Heart left ventricle (tissue), 13 donors: Measurements from ENCODE around the gene COL4A4.

ENCODE experiments used
- CTCF ChIP-seq, 12 donors: fragments of 200-600 bp; sonication (generic) in 4 of 12; IDR thresholded peaks; one replicate each; pipeline versions ENCODE4 v1.5.0 to v1.8.0; 2018 to 2022; ENCODE audit warnings: antibody characterized with exemption in 12 of 12, mild to moderate bottlenecking in 5 of 12
- POLR2A ChIP-seq, 2 donors: fragments of 450-650 bp; IDR thresholded peaks; one replicate each; pipeline ENCODE4 v1.6.1; 2017; ENCODE audit warnings: antibody characterized with exemption in 2 of 2, mild to moderate bottlenecking in 2 of 2, moderate library complexity in 2 of 2
- donor health status: ischemic (EF 13 %, LVEDD 7.1; RV severe dilation, severe dysfunction).
- donor health status: DM: no; HTN: yes; CAD: no.
- donor health status: DM: no; HTN: no; CAD: no.
- donor health status: ischemic (EF 25% LVEDD 6.9; RV normal size, moderate dysfunction).
- donor health status: ischemic (EF 25% LVEDD 5.7; RV mildly dilated, moderate dysfunction).
- donor health status: ischemic (EF 35%, LVEDD 5.7; RV mildly dilated, moderate dysfunction).
- donor health status: nonischemic (EF 11% LVEDD 7.7; RV severe dilation, severe dysfunction).
- donor health status: DM: yes; HTN: yes; CAD: no.
- donor health status: PGD.
- donor health status: ischemic (EF 29% LVEDD 5.4; RV normal size, mild dysfunction).
- donor health status: nonischemic (EF 23%, LVEDD 6.1; RV moderate dilation, normal function).

DNA sequence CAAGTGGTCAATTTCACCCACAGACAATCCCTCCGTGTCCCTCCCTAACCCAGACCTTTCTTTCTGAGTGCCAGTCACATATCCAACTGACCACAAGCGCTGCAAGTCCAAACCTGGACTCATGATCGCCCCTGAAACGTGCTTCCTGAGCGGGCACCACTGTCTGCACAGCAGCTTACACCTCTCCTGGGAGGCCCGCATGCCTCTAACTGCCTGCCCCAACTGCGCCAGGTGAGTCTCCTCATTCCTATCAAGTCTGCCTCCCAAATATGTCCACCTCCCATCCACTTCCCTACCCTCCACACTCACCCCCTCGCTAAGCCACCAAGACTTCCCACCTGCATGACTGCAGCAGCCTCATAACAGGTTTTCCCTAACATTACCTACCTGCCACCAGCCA is 33.4 kb downstream of the COL4A4 start:
- no peak for TF ChIP-seq CTCF (IDR thresholded peaks at IDR 0.05)
- no peak for TF ChIP-seq POLR2A (IDR thresholded peaks at IDR 0.05)
